ENCODE data around the gene SCAF1. TPM values are rescaled to one million over a fixed set of nuclear protein-coding genes. Genes with fewer than 3 reads are reported as not detected.

SCAF1 gene
- polyA plus RNA-seq, 1 experiment, result 3.4 TPM

DNA sequence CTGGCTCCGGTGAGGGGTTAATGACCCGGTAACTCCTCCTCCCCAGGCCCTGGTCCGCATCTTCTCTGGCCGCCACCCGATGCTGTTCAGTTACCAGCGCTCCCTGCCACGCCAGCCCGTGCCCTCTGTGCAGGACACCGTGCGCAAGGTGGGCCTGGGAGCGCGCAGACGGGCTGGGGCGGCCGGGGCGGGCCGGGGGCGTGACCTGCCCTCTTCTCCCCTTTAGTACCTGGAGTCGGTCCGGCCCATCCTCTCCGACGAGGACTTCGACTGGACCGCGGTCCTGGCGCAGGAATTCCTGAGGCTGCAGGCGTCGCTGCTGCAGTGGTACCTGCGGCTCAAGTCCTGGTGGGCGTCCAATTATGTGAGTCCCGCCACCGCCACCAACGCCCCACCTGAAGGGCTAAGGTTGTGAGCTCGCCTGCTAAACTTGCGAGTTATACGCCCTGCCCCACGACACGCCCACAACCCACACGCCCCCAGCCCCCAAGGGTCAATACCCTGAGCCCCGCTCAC is 59.3 kb downstream of the SCAF1 start:
- TF ChIP-seq, protein P1, sequence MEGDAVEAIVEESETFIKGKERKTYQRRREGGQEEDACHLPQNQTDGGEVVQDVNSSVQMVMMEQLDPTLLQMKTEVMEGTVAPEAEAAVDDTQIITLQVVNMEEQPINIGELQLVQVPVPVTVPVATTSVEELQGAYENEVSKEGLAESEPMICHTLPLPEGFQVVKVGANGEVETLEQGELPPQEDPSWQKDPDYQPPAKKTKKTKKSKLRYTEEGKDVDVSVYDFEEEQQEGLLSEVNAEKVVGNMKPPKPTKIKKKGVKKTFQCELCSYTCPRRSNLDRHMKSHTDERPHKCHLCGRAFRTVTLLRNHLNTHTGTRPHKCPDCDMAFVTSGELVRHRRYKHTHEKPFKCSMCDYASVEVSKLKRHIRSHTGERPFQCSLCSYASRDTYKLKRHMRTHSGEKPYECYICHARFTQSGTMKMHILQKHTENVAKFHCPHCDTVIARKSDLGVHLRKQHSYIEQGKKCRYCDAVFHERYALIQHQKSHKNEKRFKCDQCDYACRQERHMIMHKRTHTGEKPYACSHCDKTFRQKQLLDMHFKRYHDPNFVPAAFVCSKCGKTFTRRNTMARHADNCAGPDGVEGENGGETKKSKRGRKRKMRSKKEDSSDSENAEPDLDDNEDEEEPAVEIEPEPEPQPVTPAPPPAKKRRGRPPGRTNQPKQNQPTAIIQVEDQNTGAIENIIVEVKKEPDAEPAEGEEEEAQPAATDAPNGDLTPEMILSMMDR (IDR thresholded peaks at IDR 0.05; ENCODE audit: insufficient read depth, low read depth, low read length), result no peak
- H3K36me3 ChIP-seq (ENCODE audit: control insufficient read depth, insufficient read depth, low read length), result peaks cover 10% of the 10 kb centered on the region
- H3K4me3 ChIP-seq (ENCODE audit: low read depth, low read length), result no peak overlapping the region
- DNase-seq (ENCODE audit: low read depth), result no peak
- CTCF ChIA-PET, result no interaction called here
- no peaks in the 10 kb centered on the region for H3K27me3 ChIP-seq (ENCODE audit: control insufficient read depth, insufficient read depth, low read length)
- POLR2A ChIA-PET, result no interaction called here

DNA sequence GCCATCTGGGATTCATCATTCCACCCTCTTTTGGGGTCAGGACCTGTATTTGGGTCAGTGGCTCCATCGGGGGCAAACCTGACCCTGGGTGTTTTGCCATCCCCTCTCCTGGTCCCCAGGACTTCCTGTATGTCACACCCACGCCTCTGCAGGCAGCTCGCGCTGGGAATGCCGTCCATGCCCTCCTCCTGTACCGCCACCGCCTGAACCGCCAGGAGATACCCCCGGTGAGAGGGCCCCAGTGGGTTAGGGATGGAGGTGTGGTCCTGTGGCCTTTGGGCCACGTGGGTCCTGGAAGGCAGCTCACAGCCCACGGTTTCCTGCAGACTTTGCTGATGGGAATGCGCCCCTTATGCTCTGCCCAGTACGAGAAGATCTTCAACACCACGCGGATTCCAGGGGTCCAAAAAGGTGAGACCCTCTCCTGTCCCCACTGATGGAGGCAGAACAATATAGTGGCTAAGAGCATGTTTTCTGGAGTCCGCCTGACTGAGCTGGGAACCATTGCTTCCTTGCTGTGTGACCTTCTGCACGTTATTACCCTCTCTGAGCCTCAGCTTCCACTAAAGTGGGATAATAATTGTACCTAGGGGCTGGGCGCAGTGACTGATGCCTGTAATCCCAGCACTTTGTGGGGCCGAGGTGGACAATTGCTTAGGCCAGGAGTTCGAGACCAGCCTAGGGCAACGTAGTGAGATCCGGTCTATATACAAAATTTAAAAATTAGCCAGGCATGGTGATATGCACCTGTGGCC is 63.1 kb downstream of the SCAF1 start:
- TF ChIP-seq, protein P1 (IDR thresholded peaks at IDR 0.05; ENCODE audit: insufficient read depth, low read depth, low read length), result no peak
- CTCF ChIA-PET, result interaction anchor here (0.7 to 2.0 kb wide), 2 partner anchors 12 to 15 kb away, joined by 3 to 10 read pairs; no protein-coding TSS in a partner anchor
- Histone ChIP-seq H3K36me3 (ENCODE audit: control insufficient read depth, insufficient read depth, low read length) (peaks cover 10% of the 10 kb centered on the region), H3K27me3 (ENCODE audit: control insufficient read depth, insufficient read depth, low read length) (no peaks in the 10 kb centered on the region), H3K4me3 (ENCODE audit: low read depth, low read length) (no peak overlapping the region)
- POLR2A ChIA-PET, result no interaction called here
- no peak for DNase-seq (ENCODE audit: low read depth)

DNA sequence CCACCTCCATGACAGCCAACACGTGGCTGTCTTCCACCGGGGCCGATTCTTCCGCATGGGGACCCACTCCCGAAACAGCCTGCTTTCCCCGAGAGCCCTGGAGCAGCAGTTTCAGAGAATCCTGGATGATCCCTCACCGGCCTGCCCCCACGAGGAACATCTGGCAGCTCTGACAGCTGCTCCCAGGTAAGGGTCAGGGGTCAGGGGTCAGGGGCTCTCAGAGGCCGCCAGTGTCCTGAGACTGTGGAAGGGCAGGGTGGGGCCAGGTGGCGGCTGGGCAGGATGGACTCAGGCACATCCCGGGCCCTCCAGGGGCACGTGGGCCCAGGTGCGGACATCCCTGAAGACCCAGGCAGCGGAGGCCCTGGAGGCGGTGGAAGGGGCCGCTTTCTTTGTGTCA is 63.9 kb downstream of the SCAF1 start:
- CTCF ChIA-PET, result interaction anchor here (2.0 kb wide), 1 partner anchor 11 kb away, joined by 10 read pairs; no protein-coding TSS in a partner anchor
- peaks cover 10% of the 10 kb centered on the region for H3K36me3 ChIP-seq (ENCODE audit: control insufficient read depth, insufficient read depth, low read length)
- DNase-seq (ENCODE audit: low read depth), result no peak
- TF ChIP-seq, protein P1 (IDR thresholded peaks at IDR 0.05; ENCODE audit: insufficient read depth, low read depth, low read length), result no peak
- POLR2A ChIA-PET, result no interaction called here
- no peak overlapping the region for H3K4me3 ChIP-seq (ENCODE audit: low read depth, low read length)
- no peaks in the 10 kb centered on the region for H3K27me3 ChIP-seq (ENCODE audit: control insufficient read depth, insufficient read depth, low read length)

Small RNA genes within 50 kb of the gene (small RNA-seq; reads per million reads assigned to genes)
- not detected for gene MIR5088 (ENCODE audit: insufficient read length, low read depth, low replicate concordance)

Other genes starting within 250 kb of the SCAF1 start
- not detected in 2 replicates for gene PTH2, start 218.8 kb upstream of the SCAF1 start, polyA plus RNA-seq (2011; rRNA removed)
- gene GFY, start 216.8 kb upstream of the SCAF1 start, polyA plus RNA-seq (2011; rRNA removed), result not detected in 2 replicates
- 0.09 and 0.10 TPM in 2 replicates for gene SLC17A7, start 200.7 kb upstream of the SCAF1 start, polyA plus RNA-seq (2011; rRNA removed)
- 69.5 and 75.8 TPM in 2 replicates for gene PIH1D1, start 190.4 kb upstream of the SCAF1 start, polyA plus RNA-seq (2011; rRNA removed)
- 5.9 and 15.0 TPM in 2 replicates for gene ALDH16A1, start 189.0 kb upstream of the SCAF1 start, polyA plus RNA-seq (2011; rRNA removed)
- gene FLT3LG, start 168.0 kb upstream of the SCAF1 start, polyA plus RNA-seq (2011; rRNA removed), result 4.9 and 7.7 TPM in 2 replicates
- gene RPL13A, start 154.6 kb upstream of the SCAF1 start, polyA plus RNA-seq (2011; rRNA removed), result 2,322 and 6,136 TPM in 2 replicates
- gene RPS11, start 145.8 kb upstream of the SCAF1 start, polyA plus RNA-seq (2011; rRNA removed), result 2,226 and 2,533 TPM in 2 replicates
- 77.3 and 98.8 TPM in 2 replicates for gene FCGRT, start 129.5 kb upstream of the SCAF1 start, polyA plus RNA-seq (2011; rRNA removed)
- gene RCN3, start 114.2 kb upstream of the SCAF1 start, polyA plus RNA-seq (2011; rRNA removed), result 52.4 and 68.9 TPM in 2 replicates
- 59.2 and 87.6 TPM in 2 replicates for gene NOSIP, start 61.7 kb upstream of the SCAF1 start, polyA plus RNA-seq (2011; rRNA removed)
- gene PRRG2, start 60.9 kb upstream of the SCAF1 start, polyA plus RNA-seq (2011; rRNA removed), result 0.12 and 0.13 TPM in 2 replicates
- gene PRR12, start 51.0 kb upstream of the SCAF1 start, polyA plus RNA-seq (2011; rRNA removed), result 0.42 and 0.43 TPM in 2 replicates
- 117 and 186 TPM in 2 replicates for gene RRAS, start 2.1 kb upstream of the SCAF1 start, polyA plus RNA-seq (2011; rRNA removed)
- gene IRF3, start 23.6 kb downstream of the SCAF1 start, polyA plus RNA-seq (2011; rRNA removed), result 47.5 and 68.5 TPM in 2 replicates
- gene BCL2L12, start 23.7 kb downstream of the SCAF1 start, polyA plus RNA-seq (2011; rRNA removed), result 14.2 and 21.5 TPM in 2 replicates
- 269 and 372 TPM in 2 replicates for gene PRMT1, start 35.1 kb downstream of the SCAF1 start, polyA plus RNA-seq (2011; rRNA removed)
- gene ADM5, start 47.4 kb downstream of the SCAF1 start, polyA plus RNA-seq (2011; rRNA removed), result 0.39 TPM in 2 replicates
- gene CPT1C, start 48.9 kb downstream of the SCAF1 start, polyA plus RNA-seq (2011; rRNA removed), result 26.0 and 45.9 TPM in 2 replicates
- 0.11 and 0.15 TPM in 2 replicates for gene TSKS, start 121.1 kb downstream of the SCAF1 start, polyA plus RNA-seq (2011; rRNA removed)
- 82.1 and 153 TPM in 2 replicates for gene AP2A1, start 124.8 kb downstream of the SCAF1 start, polyA plus RNA-seq (2011; rRNA removed)
- 8.3 and 14.3 TPM in 2 replicates for gene FUZ, start 171.1 kb downstream of the SCAF1 start, polyA plus RNA-seq (2011; rRNA removed)
- 12.3 and 27.7 TPM in 2 replicates for gene MED25, start 176.1 kb downstream of the SCAF1 start, polyA plus RNA-seq (2011; rRNA removed)
- gene PTOV1, start 208.9 kb downstream of the SCAF1 start, polyA plus RNA-seq (2011; rRNA removed), result 30.7 and 67.6 TPM in 2 replicates
- 14.6 and 28.9 TPM in 2 replicates for gene PNKP, start 225.4 kb downstream of the SCAF1 start, polyA plus RNA-seq (2011; rRNA removed)
- gene AKT1S1, start 235.1 kb downstream of the SCAF1 start, polyA plus RNA-seq (2011; rRNA removed), result 40.5 and 42.0 TPM in 2 replicates
- 17.6 and 26.7 TPM in 2 replicates for gene TBC1D17, start 235.5 kb downstream of the SCAF1 start, polyA plus RNA-seq (2011; rRNA removed)

All from BJ (cell line).